Measurements from ENCODE around the gene NCOA7. TPM values are rescaled to one million over a fixed set of nuclear protein-coding genes. Genes with fewer than 3 reads are reported as not detected.

The NCOA7 gene
- total RNA-seq, 1 experiment from 2014 or later = 13.8 TPM

- ChIA-PET CTCF (no interaction called here), POLR2A (no interaction called here), RAD21 (ENCODE audit: low non-redundant PET in 1 of 2, low total read pairs in 2 of 2, uncharacterized antibody in 2 of 2, unreplicated experiment in 2 of 2) (no interaction called here)
- Histone ChIP-seq H3K27ac (ENCODE audit: low read depth, low read length) (no peak overlapping the region), H3K4me1 (ENCODE audit: control insufficient read depth in 1 of 2, insufficient read depth in 2 of 2, low read length in 2 of 2) (no peaks in the 10 kb centered on the region), H3K79me2 (ENCODE audit: insufficient read depth, low read length) (no peaks in the 10 kb centered on the region), H2AFZ (ENCODE audit: low read depth, low read length, poor library complexity, severe bottlenecking) (no peak overlapping the region), H3K27me3 (ENCODE audit: insufficient read depth, low read length) (no peaks in the 10 kb centered on the region), H3K4me3 (replicated peaks in 1 of 2; ENCODE audit: low read depth in 1 of 2, low read length in 2 of 2) (no peak overlapping the region), H3K9ac (ENCODE audit: low read length) (no peak overlapping the region), H3K4me2 (ENCODE audit: low read length) (no peak overlapping the region), H3K9me2 (ENCODE audit: insufficient read depth) (no peaks in the 10 kb centered on the region), H3K36me3 (ENCODE audit: control insufficient read depth in 1 of 2, insufficient read depth in 2 of 2, low read length in 2 of 2) (no peaks in the 10 kb centered on the region), H4K20me1 (ENCODE audit: insufficient read depth) (no peaks in the 10 kb centered on the region), H3K9me3 (ENCODE audit: control insufficient read depth in 1 of 2, insufficient read depth in 1 of 2, low read depth in 1 of 2, low read length in 2 of 2) (no peaks in the 10 kb centered on the region)
- DNase-seq (ENCODE audit: low read depth, low spot score) (no peak), ATAC-seq (no peak)
- intact Hi-C loops (cut with micrococcal nuclease) = no loop called here
- TF ChIP-seq TCF7L2 (IDR thresholded peaks at IDR 0.05; ENCODE audit: borderline replicate concordance, extremely low read depth, insufficient read depth, insufficient read length) (no peak), POLR2A (IDR thresholded peaks at IDR 0.05; ENCODE audit: borderline replicate concordance, extremely low read depth, insufficient read depth, insufficient read length) (no peak), JUND (IDR thresholded peaks at IDR 0.05) (no peak), EZH2phosphoT487 (IDR thresholded peaks at IDR 0.05; ENCODE audit: borderline replicate concordance) (no peak), RAD21 (IDR thresholded peaks at IDR 0.05; ENCODE audit: low read depth) (no peak), POLR2AphosphoS5 (IDR thresholded peaks at IDR 0.05; ENCODE audit: low read depth, low read length) (no peak), ELF1 (IDR thresholded peaks at IDR 0.05; ENCODE audit: borderline replicate concordance, low read depth) (no peak), CEBPB (IDR thresholded peaks at IDR 0.05; ENCODE audit: low read depth) (no peak), ZNF274 (IDR thresholded peaks at IDR 0.05; ENCODE audit: low read depth, low read length) (no peak), CBX3 (IDR thresholded peaks at IDR 0.05; ENCODE audit: low read depth) (no peak), SIN3A (IDR thresholded peaks at IDR 0.05; ENCODE audit: low read depth) (no peak)
- TF ChIP-seq, protein P1, sequence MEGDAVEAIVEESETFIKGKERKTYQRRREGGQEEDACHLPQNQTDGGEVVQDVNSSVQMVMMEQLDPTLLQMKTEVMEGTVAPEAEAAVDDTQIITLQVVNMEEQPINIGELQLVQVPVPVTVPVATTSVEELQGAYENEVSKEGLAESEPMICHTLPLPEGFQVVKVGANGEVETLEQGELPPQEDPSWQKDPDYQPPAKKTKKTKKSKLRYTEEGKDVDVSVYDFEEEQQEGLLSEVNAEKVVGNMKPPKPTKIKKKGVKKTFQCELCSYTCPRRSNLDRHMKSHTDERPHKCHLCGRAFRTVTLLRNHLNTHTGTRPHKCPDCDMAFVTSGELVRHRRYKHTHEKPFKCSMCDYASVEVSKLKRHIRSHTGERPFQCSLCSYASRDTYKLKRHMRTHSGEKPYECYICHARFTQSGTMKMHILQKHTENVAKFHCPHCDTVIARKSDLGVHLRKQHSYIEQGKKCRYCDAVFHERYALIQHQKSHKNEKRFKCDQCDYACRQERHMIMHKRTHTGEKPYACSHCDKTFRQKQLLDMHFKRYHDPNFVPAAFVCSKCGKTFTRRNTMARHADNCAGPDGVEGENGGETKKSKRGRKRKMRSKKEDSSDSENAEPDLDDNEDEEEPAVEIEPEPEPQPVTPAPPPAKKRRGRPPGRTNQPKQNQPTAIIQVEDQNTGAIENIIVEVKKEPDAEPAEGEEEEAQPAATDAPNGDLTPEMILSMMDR (IDR thresholded peaks at IDR 0.05 in 2 of 3, conservative IDR thresholded peaks at IDR 0.05 in 1 of 3; ENCODE audit: borderline replicate concordance in 1 of 3, insufficient read depth in 1 of 3, low read depth in 2 of 3, low read length in 2 of 3) = no peak
- TF ChIP-seq, protein P2, sequence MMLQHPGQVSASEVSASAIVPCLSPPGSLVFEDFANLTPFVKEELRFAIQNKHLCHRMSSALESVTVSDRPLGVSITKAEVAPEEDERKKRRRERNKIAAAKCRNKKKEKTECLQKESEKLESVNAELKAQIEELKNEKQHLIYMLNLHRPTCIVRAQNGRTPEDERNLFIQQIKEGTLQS (IDR thresholded peaks at IDR 0.05) = no peak
- TF ChIP-seq, protein P3, sequence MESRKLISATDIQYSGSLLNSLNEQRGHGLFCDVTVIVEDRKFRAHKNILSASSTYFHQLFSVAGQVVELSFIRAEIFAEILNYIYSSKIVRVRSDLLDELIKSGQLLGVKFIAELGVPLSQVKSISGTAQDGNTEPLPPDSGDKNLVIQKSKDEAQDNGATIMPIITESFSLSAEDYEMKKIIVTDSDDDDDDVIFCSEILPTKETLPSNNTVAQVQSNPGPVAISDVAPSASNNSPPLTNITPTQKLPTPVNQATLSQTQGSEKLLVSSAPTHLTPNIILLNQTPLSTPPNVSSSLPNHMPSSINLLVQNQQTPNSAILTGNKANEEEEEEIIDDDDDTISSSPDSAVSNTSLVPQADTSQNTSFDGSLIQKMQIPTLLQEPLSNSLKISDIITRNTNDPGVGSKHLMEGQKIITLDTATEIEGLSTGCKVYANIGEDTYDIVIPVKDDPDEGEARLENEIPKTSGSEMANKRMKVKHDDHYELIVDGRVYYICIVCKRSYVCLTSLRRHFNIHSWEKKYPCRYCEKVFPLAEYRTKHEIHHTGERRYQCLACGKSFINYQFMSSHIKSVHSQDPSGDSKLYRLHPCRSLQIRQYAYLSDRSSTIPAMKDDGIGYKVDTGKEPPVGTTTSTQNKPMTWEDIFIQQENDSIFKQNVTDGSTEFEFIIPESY (IDR thresholded peaks at IDR 0.05; ENCODE audit: extremely low read depth, insufficient replicate concordance, low read length) = no peak
- no TSS peak for BruUV-seq (replicated peaks)
Measured at GRCh38 chr6:125855783-125856182, 65.0 kb downstream of the NCOA7 start.
